Effector memory CD8-positive, alpha-beta T cell (primary cell): ENCODE data around the gene GPR17.

ENCODE experiments used
- ATAC-seq: fragments of 150-1000 bp; cut with Tn5 transposase; replicated peaks from 2 replicates; pipeline ENCODE4 v1.10.0; 2021; ENCODE audit warnings: mild to moderate bottlenecking, moderate library complexity
- DNase-seq, 3 experiments: peaks; one replicate each; pipeline ENCODE4 v3.0.0; 2021
- H3K27ac Mint-ChIP-seq, 2 donors: one replicate each; pipeline ENCODE4 v1.8.0; 2022; ENCODE audit warnings: mild to moderate bottlenecking in 2 of 2, mixed read lengths in 2 of 2, moderate library complexity in 2 of 2
- H3K27me3 Mint-ChIP-seq, 2 donors: one replicate each; pipeline ENCODE4 v1.8.0; 2022; ENCODE audit warnings: mixed read lengths in 2 of 2
- H3K36me3 Mint-ChIP-seq: one replicate; pipeline ENCODE4 v1.8.0; 2022; ENCODE audit warnings: mild to moderate bottlenecking, moderate library complexity, mixed read lengths; ENCODE audit not compliant: insufficient read depth
- H3K4me1 Mint-ChIP-seq, 2 donors: one replicate each; pipeline ENCODE4 v1.8.0; 2022; ENCODE audit warnings: low read depth in 2 of 2, mixed read lengths in 2 of 2
- H3K4me3 Mint-ChIP-seq, 2 donors: one replicate each; pipeline ENCODE4 v1.8.0; 2022; ENCODE audit warnings: mild to moderate bottlenecking in 2 of 2, mixed read lengths in 2 of 2, moderate library complexity in 2 of 2
- H3K9me3 Mint-ChIP-seq, 2 donors: one replicate each; pipeline ENCODE4 v1.8.0; 2022; ENCODE audit warnings: mixed read lengths in 2 of 2

Gene GPR17

DNA sequence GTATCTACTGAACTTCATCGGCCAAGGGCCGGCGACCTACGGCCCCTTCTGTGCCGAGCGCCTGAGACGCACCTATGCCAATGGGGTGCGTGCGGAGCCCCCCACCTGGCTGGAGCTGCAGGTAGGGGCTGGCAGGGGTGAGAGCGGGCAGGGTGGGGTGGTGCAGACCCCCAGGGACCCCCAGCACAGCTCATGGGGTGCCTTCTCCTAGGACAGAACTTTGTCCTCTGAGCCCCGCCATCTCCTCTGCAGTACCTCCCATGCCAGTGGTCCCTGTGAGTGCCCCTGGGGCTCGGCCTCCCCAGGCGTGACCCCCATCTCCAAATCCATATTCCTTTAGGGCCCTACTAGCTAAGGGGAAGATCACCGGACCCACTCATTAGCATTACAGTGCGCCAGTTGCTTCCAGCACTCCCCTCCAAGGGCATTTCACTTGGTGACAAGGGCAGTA, 23.9 kb upstream of the GPR17 start:
- Mint-ChIP-seq H3K4me3 (no peak overlapping the region), H3K36me3 (peaks cover 7% of the 10 kb centered on the region), H3K9me3 (no peaks in the 10 kb centered on the region), H3K4me1 (peaks cover 0 to 2% of the 10 kb centered on the region in 2 donors), H3K27me3 (peaks cover 37 to 65% of the 10 kb centered on the region in 2 donors), H3K27ac (no peak overlapping the region)
- no peak for ATAC-seq
- DNase-seq: no peak

DNA sequence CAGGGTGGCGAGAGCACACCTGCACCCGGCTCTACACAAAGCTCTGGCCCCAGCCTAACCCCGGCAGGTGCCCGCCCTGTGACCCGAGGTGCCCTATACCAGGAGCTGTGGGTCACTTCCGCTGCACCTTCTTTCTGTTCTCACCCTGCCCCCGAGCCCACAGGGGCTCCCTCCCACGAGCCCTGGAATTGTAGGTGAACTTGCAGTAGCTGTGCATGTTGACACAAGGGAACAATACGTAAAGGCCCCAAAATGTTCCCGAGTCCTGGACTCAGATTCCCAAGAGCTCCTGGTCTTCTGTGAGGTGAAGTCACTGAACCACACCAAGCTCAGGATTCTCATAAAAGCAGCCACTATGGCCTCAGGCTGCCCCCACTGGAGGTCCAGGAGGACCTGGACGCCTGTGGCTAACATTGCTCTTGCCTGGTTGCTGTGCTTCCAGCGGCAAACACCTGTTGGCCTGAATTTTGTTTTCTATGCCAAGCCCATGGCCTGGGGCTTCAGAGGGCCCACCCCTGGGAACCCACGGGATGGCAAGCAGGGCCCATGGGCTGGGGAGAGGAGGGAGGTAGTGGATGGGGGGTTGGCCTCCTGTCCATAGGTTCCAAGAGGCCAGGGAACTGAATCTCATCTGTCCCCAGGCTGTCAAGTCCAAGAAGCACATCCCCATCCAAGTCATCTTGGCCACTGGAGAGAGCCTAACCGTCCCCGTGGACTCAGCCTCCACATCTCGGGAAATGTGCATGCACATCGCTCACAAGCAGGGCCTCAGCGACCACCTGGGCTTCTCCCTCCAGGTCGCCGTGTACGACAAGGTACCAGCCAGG, 23.2 kb upstream of the GPR17 start:
- DNase-seq: no peak
- H3K27ac Mint-ChIP-seq: no peak overlapping the region
- H3K36me3 Mint-ChIP-seq: peaks cover 7% of the 10 kb centered on the region
- no peak overlapping the region for H3K4me3 Mint-ChIP-seq
- H3K9me3 Mint-ChIP-seq: no peaks in the 10 kb centered on the region
- H3K27me3 Mint-ChIP-seq: peaks cover 35 to 57% of the 10 kb centered on the region in 2 donors
- no peak for ATAC-seq
- peaks cover 0 to 2% of the 10 kb centered on the region in 2 donors for H3K4me1 Mint-ChIP-seq

DNA sequence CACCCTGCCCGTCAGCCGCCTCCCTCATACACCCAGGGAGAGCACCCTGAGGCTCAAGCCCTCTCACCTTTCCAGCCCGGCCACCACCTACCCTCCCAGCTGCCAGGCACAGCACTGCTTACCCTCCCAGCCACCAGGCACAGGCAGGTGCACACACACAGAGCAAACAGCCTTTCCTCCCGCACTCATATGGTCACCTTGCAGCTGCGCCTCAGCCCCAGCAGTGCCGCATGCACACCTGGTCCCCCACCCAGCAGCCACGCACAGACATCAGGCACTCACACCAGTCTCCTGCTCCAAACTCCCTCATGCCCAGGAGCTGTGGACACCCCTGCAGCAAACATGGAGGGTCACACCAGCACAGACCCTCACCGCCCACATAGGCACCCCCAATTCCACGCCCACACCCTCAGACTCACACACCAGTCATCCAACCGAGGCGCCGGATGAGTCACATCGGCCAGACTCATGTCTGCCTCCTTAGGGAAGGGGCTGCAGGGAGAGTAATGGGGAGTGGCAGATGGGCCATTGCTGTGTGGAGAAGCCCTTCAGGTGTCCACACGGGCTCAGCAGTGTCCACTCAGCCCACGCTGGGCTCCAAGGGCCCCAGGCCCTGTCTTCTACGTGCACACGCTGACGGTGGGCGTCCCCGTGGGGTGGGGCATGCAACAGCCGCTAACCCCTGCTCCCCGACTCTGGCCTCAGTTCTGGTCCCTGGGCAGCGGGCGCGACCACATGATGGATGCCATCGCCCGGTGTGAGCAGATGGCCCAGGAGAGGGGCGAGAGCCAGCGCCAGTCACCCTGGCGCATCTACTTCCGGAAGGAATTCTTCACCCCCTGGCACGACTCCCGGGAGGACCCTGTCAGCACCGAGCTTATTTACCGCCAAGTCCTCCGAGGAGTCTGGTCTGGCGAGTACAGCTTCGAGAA, 22.3 kb upstream of the GPR17 start:
- DNase-seq (no peak), ATAC-seq (no peak)
- Mint-ChIP-seq H3K27ac (no peak overlapping the region), H3K4me1 (peaks cover 0 to 2% of the 10 kb centered on the region in 2 donors), H3K36me3 (peaks cover 5% of the 10 kb centered on the region), H3K9me3 (no peaks in the 10 kb centered on the region), H3K4me3 (no peak overlapping the region), H3K27me3 (peaks cover 32 to 48% of the 10 kb centered on the region in 2 donors)

DNA sequence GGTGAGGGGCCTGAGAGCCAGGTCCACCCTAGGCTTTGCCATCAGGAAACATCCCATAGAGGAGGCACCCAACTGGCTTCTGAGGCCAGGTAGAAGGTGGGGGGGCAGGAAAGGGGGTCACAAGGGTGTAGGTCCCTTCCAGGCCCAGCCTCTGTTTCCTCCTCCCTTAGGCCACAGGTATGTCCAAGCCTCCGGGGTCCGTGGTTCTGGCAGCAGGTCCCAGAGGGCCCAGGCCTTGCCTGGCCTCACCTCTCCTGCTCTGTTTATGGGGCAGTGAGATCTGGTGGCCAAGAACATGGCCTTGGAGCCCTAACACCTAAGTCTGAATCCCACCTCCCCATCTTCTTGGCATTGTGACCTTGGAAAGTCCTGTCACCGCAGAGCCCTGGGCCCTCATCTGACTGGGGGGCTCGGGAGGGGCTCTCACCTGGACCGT, 21.6 kb upstream of the GPR17 start:
- no peaks in the 10 kb centered on the region for H3K9me3 Mint-ChIP-seq
- ATAC-seq: no peak
- DNase-seq: no peak
- no peak overlapping the region for H3K27ac Mint-ChIP-seq
- H3K36me3 Mint-ChIP-seq: peaks cover 4% of the 10 kb centered on the region
- no peak overlapping the region for H3K4me3 Mint-ChIP-seq
- H3K27me3 Mint-ChIP-seq: peaks cover 28 to 41% of the 10 kb centered on the region in 2 donors
- H3K4me1 Mint-ChIP-seq: peaks cover 0 to 2% of the 10 kb centered on the region in 2 donors

DNA sequence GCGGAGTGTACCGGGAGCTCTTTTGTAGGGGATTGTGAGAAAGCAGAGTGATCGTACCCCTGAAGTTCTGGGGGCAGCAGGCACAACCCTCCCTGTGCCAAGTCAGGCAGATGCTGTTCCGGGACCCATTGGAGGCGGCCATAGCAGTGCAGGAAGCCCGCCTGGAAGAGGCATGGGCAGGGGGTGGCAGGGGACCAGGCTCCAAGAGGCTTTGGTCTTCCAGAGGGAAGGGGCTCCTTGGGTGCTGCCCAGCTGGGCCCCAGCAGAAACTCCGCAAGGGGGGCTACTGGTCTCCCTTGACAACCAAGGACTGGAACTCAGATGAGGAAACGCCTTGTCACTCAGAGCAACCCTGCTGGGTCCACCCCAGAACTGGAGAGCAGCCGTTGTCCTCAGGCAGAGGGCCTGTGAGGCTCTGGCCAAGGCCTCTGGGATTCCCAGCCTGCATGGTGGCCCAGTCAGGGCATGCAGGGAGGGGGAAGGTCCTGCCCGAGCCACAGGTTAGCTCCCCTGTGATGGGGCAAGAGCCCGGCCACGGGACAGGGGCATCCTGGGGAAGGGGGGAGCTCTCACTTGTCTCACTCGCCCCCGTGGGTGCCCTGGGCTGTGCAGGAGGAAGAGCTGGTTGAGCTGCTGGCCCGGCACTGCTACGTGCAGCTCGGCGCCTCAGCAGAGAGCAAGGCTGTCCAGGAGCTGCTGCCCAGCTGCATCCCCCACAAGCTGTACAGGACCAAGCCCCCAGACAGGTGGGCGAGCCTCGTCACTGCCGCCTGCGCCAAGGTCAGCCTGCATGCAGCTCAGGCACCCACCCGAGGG, 21.0 kb upstream of the GPR17 start:
- Mint-ChIP-seq H3K9me3 (no peaks in the 10 kb centered on the region), H3K27me3 (peaks cover 21 to 37% of the 10 kb centered on the region in 2 donors), H3K36me3 (peaks cover 7% of the 10 kb centered on the region), H3K27ac (no peak overlapping the region), H3K4me1 (peaks cover 0 to under 1% of the 10 kb centered on the region in 2 donors), H3K4me3 (no peak overlapping the region)
- ATAC-seq (no peak), DNase-seq (no peak)

DNA sequence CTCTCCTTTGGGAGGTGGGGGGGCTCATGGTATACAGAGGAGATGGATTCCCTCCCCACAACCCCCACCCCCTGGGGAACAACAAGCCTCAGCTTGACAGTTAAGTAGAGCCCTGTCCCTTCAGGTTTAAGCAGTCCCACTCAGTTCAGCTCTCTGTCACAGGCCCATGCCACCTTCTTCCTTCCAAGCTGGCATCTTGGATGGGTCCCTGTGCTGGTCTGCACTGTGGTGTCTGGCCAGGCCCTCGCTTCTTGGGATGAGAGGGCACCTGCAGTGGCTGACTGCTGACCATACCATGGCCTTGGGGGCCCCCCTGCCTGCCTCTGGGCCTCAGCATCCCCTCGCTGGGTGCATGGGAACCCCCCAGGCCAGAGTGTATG, 20.4 kb upstream of the GPR17 start:
- H3K36me3 Mint-ChIP-seq: peaks cover 7% of the 10 kb centered on the region
- H3K4me1 Mint-ChIP-seq: peaks cover 0 to 3% of the 10 kb centered on the region in 2 donors
- no peak overlapping the region for H3K4me3 Mint-ChIP-seq
- H3K9me3 Mint-ChIP-seq: no peaks in the 10 kb centered on the region
- H3K27me3 Mint-ChIP-seq: peaks cover 20 to 42% of the 10 kb centered on the region in 2 donors
- no peak overlapping the region for H3K27ac Mint-ChIP-seq
- DNase-seq: no peak
- no peak for ATAC-seq

DNA sequence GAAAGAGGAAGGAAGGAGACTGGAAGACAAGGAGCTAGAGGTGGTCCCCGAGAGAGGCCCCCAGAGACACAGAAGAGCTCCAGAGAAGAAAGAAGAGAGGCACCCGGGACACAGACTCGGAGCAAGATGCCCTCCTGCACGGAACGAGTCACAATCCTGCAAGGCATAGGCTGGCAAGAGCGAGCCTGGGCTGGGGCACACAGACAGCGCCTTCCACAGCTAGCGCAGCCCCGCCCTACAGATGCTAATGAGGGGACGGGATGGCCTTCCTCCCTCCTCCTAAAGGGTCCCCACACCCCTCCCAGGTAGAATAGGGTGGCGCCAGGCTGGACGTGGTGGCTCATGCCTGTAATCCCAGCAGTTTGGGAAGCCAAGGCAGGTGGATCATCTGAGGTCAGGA, 19.8 kb upstream of the GPR17 start:
- peaks cover 20 to 42% of the 10 kb centered on the region in 2 donors for H3K27me3 Mint-ChIP-seq
- no peak overlapping the region for H3K27ac Mint-ChIP-seq

DNA sequence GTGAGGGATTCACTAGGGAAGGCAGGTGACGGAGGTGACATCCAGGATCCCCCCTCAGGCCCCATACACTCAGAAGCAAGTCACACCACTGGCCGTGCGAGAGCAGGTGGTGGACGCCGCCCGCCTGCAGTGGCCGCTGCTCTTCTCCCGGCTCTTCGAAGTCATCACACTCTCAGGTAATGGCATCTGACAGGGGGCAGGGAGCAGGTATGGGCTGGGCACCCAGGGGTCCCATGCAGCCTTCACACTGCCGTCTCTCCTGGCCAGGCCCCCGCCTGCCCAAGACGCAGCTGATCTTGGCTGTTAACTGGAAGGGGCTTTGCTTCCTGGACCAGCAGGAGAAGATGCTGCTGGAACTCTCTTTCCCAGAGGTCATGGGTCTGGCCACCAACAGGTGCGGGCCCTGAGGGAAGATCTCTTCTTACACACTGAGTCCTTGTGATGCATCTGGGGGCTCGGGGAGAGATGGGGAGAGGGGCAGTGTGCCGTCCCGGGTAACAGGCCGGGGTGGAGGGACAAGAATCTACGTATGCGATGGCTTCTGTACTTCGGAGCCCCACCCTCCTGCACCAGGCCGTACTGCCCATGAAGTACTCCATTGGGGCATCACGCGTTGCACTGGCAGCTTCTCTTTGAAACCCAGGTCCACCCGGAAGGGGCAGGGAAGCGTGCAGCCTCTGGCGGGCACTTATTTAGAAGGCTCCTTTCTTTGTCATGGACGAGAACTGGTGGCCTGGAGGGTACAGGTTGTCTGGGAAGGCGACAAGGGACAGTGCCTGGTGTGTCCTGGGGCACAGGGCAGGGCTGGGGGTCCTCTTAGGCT, 18.8 kb upstream of the GPR17 start:
- no peak for DNase-seq
- ATAC-seq: no peak
- H3K4me1 Mint-ChIP-seq: peaks cover 0 to 3% of the 10 kb centered on the region in 2 donors
- no peak overlapping the region for H3K4me3 Mint-ChIP-seq
- H3K9me3 Mint-ChIP-seq: no peaks in the 10 kb centered on the region
- peaks cover 7% of the 10 kb centered on the region for H3K36me3 Mint-ChIP-seq
- H3K27ac Mint-ChIP-seq: no peak overlapping the region
- peaks cover 11 to 32% of the 10 kb centered on the region in 2 donors for H3K27me3 Mint-ChIP-seq

More for the DNA sequence above, 19.8 kb upstream of the GPR17 start:
- H3K36me3 Mint-ChIP-seq: peaks cover 7% of the 10 kb centered on the region
- peaks cover 0 to 3% of the 10 kb centered on the region in 2 donors for H3K4me1 Mint-ChIP-seq
- H3K9me3 Mint-ChIP-seq: no peaks in the 10 kb centered on the region
- ATAC-seq (no peak), DNase-seq (no peak)
- H3K4me3 Mint-ChIP-seq: no peak overlapping the region

DNA sequence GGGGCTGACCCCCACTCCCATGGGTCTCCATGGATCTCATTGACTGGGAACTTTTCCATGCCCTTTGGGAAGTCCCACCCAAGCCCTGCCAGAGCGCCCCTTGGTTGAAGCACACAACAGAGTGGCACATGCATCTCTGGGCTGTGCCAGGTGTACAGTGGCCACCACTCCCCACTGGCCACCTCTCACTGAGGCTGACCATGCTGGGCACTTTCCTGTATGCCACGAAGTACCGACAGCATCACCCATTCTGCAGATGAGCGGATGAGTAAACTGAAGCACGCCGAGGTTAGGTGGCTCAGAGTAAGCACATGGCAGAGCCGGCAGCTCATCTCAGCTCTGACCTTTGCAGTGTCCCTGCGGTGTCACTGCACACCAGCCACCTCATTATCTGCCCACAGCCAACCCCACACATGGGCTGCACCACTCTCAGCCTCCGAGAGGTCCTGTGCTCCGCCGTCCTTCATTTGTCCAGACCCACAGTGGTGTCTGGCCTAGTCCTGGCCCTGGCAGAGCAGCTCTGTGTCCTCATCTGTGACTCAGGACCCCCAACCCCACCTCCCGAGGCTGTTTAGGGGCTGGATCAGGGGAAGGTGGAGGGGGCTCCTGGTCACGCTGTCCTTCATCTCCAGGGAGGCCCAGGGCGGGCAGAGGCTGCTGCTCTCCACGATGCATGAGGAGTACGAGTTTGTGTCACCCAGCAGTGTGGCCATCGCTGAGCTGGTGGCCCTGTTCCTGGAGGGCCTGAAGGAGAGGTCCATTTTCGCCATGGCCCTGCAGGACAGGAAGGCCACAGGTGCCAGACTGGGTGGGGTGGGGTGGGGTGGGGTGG, 18.0 kb upstream of the GPR17 start:
- H3K4me1 Mint-ChIP-seq: peaks cover 0 to 3% of the 10 kb centered on the region in 2 donors
- no peaks in the 10 kb centered on the region for H3K9me3 Mint-ChIP-seq
- DNase-seq: no peak
- H3K36me3 Mint-ChIP-seq: peaks cover 7% of the 10 kb centered on the region
- no peak overlapping the region for H3K4me3 Mint-ChIP-seq
- no peak for ATAC-seq
- H3K27ac Mint-ChIP-seq: no peak overlapping the region
- H3K27me3 Mint-ChIP-seq: peaks cover 11 to 24% of the 10 kb centered on the region in 2 donors

DNA sequence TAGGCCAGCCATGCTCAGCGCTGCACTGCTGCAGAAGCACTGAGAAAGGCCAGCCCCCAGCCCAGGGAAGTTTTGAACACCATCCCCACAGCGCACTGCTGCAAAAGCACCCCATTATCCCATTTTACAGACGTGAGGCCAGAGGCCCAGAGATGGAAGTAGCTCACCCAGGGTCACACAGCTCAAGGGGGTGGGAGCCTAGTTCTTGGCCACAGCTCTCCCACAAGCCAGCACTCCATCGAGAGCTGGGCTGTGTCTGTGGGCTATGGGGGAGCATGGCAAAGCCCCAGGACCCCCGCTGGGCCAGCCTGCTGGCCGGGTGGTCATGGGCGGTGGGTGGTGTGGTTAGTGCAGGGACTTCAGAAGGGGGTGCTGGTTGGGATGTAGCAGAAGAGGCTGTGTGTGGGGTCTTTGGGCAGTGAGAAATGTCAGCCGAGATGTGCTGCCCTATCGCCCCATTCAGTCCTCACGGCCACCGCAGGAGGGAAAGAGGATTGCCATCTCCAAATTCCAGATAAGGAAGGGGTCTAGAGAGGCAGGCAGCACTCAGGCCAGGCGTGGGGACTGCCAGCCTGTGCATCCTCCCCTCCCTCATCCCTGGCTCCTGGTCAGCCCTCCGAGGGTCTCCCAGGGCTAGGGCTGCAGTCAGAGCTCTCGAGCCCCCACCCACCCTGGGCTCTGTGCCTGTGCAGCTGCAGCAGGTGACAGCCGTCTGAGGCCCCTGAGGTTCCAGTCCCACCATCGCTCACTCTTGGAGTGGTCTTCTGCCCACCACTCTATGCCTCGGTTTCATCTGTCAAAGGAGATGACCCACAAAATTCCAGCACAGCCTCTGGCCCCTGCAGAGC, 17.0 kb upstream of the GPR17 start:
- no peak for ATAC-seq
- H3K36me3 Mint-ChIP-seq: peaks cover 5% of the 10 kb centered on the region
- H3K9me3 Mint-ChIP-seq: no peaks in the 10 kb centered on the region
- no peak overlapping the region for H3K4me3 Mint-ChIP-seq
- peaks cover 0 to 3% of the 10 kb centered on the region in 2 donors for H3K4me1 Mint-ChIP-seq
- H3K27ac Mint-ChIP-seq: no peak overlapping the region
- peaks cover 2 to 16% of the 10 kb centered on the region in 2 donors for H3K27me3 Mint-ChIP-seq
- no peak for DNase-seq

DNA sequence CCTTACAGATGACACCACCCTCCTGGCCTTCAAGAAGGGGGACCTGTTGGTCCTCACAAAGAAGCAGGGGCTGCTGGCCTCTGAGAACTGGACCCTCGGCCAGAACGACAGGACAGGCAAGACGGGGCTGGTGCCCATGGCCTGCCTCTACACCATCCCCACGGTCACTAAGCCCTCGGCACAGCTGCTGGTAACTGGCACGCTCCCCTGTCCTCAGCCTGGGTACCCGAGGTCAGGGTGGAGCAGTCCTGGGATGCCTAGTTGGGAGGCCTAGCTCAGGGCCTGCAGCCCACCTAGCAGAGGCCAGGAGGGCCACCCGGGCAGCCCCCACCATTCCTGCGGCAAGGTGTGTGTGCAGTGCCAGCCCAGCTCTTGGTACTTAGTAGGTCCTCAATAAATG, 16.3 kb upstream of the GPR17 start:
- Mint-ChIP-seq H3K4me3 (no peak overlapping the region), H3K27me3 (peaks cover 0 to 9% of the 10 kb centered on the region in 2 donors), H3K4me1 (peaks cover 0 to 3% of the 10 kb centered on the region in 2 donors), H3K36me3 (peaks cover 4% of the 10 kb centered on the region), H3K27ac (no peak overlapping the region), H3K9me3 (no peaks in the 10 kb centered on the region)
- DNase-seq: no peak
- no peak for ATAC-seq
